Cardiac muscle cell (in vitro differentiated cells and primary cell): ENCODE measurements around the gene GLYATL3. TPM values are rescaled to one million over a fixed set of nuclear protein-coding genes. Genes with fewer than 3 reads are reported as not detected.

ENCODE experiments used
- DNase-seq, 2 donors: peaks; one replicate each; pipeline versions ENCODE4 v3.0.0 to v3.0.0-alpha.2; 2010 to 2017; ENCODE audit warnings: low read depth in 1 of 2, low spot score in 1 of 2
- H3K27ac ChIP-seq: fragments of 200-600 bp; sonication (generic); 2 replicates; pipeline ENCODE4 v1.5.1; 2016
- H3K27me3 ChIP-seq: fragments of 200-600 bp; sonication (generic); 2 replicates; pipeline ENCODE4 v1.6.0; 2016; ENCODE audit warnings: control low read depth
- H3K36me3 ChIP-seq: fragments of 200-600 bp; sonication (generic); 2 replicates; pipeline ENCODE4 v1.5.1; 2016; ENCODE audit warnings: control low read depth
- H3K4me1 ChIP-seq: fragments of 200-600 bp; sonication (generic); 2 replicates; pipeline ENCODE4 v1.8.1; 2017; ENCODE audit warnings: low read depth, mild to moderate bottlenecking, mixed run types
- H3K4me3 ChIP-seq: fragments of 200-600 bp; sonication (generic); 2 replicates; pipeline ENCODE4 v1.5.1; 2016; ENCODE audit warnings: mild to moderate bottlenecking
- H3K9me3 ChIP-seq: fragments of 200-600 bp; sonication (generic); 2 replicates; pipeline ENCODE4 v1.5.1; 2017; ENCODE audit warnings: low read depth, mild to moderate bottlenecking, control low read depth
- polyA plus RNA-seq: library from polyadenylated mRNA; unstranded; fragments of >200 nt; fragmentation: Nextera tagmentation; extraction: Ambion mirVana; gene quantifications from 2 replicates; pipeline ENCODE4 v1.2.1, GENCODE V29; 2016
- total RNA-seq: library from RNA; depleted of rRNA; stranded (reverse); fragments of >200 nt; gene quantifications from 2 replicates; pipeline ENCODE4 v1.2.3, GENCODE V29; 2016
- TF ChIP-seq, protein P1 (sequence below): IDR thresholded peaks from 2 replicates; pipeline ENCODE4 v1.5.1; 2012; ENCODE audit warnings: low read depth, mild to moderate bottlenecking, low read length

GLYATL3 gene
- total RNA-seq (not detected in 2 replicates), polyA plus RNA-seq (not detected in 2 replicates)

DNA sequence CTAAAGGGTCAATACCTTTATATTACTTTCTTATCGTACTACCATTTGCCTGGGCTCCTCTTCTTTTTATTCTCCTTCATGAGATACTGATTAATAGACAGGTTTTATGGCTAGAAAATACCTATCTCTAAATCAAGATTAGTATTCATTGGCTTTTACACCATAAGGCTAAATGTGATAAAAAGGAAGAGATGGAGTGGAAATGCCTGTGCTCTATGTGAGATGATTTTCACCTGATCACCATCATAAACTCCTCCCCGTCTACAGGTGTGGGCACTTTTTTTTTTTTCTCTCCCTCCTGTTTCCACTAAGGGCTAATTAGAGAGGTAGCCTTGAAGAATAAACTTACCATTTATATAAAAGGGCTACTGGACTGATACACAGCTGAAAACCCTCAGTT, at the start of gene GLYATL3:
TSS of gene GLYATL3 (plus strand) at position 301 of the 400 bp plus-strand sequence. CDS start 12,068 bp downstream, outside the sequence.
- Histone ChIP-seq H3K27ac (no peak within 1 kb of the TSS), H3K4me3 (no peak within 1 kb of the TSS), H3K4me1 (no peaks in the 10 kb centered on the region), H3K36me3 (no peaks in the 10 kb centered on the region), H3K9me3 (no peaks in the 10 kb centered on the region), H3K27me3 (no peaks in the 10 kb centered on the region)
- no peak for DNase-seq
- TF ChIP-seq, protein P1, sequence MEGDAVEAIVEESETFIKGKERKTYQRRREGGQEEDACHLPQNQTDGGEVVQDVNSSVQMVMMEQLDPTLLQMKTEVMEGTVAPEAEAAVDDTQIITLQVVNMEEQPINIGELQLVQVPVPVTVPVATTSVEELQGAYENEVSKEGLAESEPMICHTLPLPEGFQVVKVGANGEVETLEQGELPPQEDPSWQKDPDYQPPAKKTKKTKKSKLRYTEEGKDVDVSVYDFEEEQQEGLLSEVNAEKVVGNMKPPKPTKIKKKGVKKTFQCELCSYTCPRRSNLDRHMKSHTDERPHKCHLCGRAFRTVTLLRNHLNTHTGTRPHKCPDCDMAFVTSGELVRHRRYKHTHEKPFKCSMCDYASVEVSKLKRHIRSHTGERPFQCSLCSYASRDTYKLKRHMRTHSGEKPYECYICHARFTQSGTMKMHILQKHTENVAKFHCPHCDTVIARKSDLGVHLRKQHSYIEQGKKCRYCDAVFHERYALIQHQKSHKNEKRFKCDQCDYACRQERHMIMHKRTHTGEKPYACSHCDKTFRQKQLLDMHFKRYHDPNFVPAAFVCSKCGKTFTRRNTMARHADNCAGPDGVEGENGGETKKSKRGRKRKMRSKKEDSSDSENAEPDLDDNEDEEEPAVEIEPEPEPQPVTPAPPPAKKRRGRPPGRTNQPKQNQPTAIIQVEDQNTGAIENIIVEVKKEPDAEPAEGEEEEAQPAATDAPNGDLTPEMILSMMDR: no peak

DNA sequence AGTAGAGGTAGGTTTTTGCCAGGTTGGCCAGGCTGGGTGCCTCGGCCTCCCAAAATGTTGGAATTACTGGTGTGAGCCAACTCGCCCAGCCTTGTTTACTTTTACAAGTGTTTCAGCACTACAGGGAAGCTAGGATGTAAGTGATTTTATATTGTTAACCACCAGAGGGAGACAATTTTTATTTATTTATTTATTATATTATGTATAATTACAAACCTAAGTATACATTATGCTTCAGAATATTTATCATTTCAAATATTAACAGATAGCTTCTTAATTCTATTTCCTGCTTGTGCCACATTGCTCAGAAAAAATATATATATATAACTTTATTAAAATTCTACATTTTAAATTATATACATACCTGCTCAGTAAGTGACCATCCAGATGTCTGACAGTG, 46.5 kb upstream of the GLYATL3 start:
- no peaks in the 10 kb centered on the region for H3K4me1 ChIP-seq
- H3K27ac ChIP-seq: no peak overlapping the region
- no peaks in the 10 kb centered on the region for H3K9me3 ChIP-seq
- peak; percentile 3 to 14 for DNase-seq
- peaks cover 53% of the 10 kb centered on the region for H3K36me3 ChIP-seq
- H3K4me3 ChIP-seq: no peak overlapping the region
- no peaks in the 10 kb centered on the region for H3K27me3 ChIP-seq
- TF ChIP-seq, protein P1: peak; percentile 29

DNA sequence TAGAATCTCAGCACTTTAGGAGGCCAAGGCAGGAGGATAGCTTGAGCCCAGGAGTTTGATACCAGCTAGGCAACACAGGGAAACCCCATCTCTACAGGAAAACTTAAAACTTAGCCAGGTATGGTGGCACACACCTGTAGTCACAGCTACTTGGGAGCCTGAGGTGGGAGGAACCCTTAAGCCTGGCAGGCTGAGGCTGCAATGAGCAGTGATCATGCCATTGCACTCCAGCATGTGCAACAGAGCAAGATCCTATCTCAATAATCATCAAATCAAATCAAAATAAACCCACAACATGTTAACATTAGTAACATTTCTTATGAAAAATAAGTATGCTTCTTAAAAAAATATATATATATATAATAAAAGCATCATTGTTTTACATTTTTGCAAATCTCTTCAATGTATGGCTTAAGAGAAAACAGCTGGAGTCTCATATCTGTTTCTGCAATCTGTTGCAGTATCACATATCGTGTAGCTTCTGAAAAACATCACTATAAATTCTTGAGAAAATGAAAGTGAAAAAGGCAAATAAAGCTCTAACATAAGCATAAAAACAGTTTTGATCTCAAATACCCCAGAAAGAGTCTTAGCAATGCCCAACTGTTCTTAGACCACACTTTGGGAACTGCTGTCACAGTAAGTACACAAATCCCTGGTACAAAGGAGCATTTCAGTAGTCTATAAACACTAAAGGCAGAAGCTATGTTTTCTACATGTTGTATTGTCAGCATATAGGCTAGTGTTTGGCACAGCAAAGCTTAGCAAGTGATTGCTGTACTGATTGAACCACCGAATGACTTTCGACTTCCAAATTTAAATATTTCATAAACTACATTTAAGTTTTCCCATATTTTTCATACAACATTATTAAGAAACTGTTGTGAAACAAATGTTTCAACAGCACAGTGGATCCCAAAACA, 44.7 kb upstream of the GLYATL3 start:
- no peak overlapping the region for H3K4me3 ChIP-seq
- H3K27me3 ChIP-seq: no peaks in the 10 kb centered on the region
- TF ChIP-seq, protein P1: no peak
- no peak overlapping the region for H3K27ac ChIP-seq
- H3K9me3 ChIP-seq: no peaks in the 10 kb centered on the region
- H3K4me1 ChIP-seq: no peaks in the 10 kb centered on the region
- H3K36me3 ChIP-seq: peaks cover 53% of the 10 kb centered on the region
- no peak for DNase-seq

- no peak overlapping the region for H3K4me3 ChIP-seq
- no peaks in the 10 kb centered on the region for H3K9me3 ChIP-seq
- H3K27me3 ChIP-seq: no peaks in the 10 kb centered on the region
- H3K27ac ChIP-seq: no peak overlapping the region
- H3K4me1 ChIP-seq: no peaks in the 10 kb centered on the region
- H3K36me3 ChIP-seq: peaks cover 35% of the 10 kb centered on the region
- DNase-seq: peak in 1 of 2 donors; percentile 0
- TF ChIP-seq, protein P1: no peak
Measured at GRCh38 chr6:49457771-49458170, 42.0 kb upstream of the GLYATL3 start.

- no peaks in the 10 kb centered on the region for H3K27me3 ChIP-seq
- H3K4me3 ChIP-seq: peak overlapping the region; percentile 53
- H3K9me3 ChIP-seq: no peaks in the 10 kb centered on the region
- H3K27ac ChIP-seq: no peak overlapping the region
- peak in 1 of 2 donors; percentile 9 for DNase-seq
- peaks cover 7% of the 10 kb centered on the region for H3K4me1 ChIP-seq
- H3K36me3 ChIP-seq: peaks cover 16% of the 10 kb centered on the region
- TF ChIP-seq, protein P1: no peak
Measured at GRCh38 chr6:49462071-49462470, 37.7 kb upstream of the GLYATL3 start.
